Tibial nerve (tissue), 3 donors: ENCODE results near the gene SYNE4.

Source experiments
- CTCF ChIP-seq, 5 experiments: fragments of 200-600 bp in 3 of 5; fragments of 450-650 bp in 2 of 5; sonication (generic) in 3 of 5; IDR thresholded peaks; one replicate each; pipeline ENCODE4 v1.5.1; 2016 to 2019; ENCODE audit warnings: antibody characterized with exemption in 5 of 5, mild to moderate bottlenecking in 3 of 5, moderate library complexity in 2 of 5
- POLR2A ChIP-seq, 2 donors: fragments of 450-650 bp; IDR thresholded peaks; one replicate each; pipeline ENCODE4 v1.6.1; 2017; ENCODE audit warnings: antibody characterized with exemption in 2 of 2, mild to moderate bottlenecking in 2 of 2, moderate library complexity in 2 of 2

- TF ChIP-seq CTCF (IDR thresholded peaks at IDR 0.05) (peak in 2 of 5 experiments; percentile 24 to 43), POLR2A (IDR thresholded peaks at IDR 0.05) (no peak)
Measured at GRCh38 chr19:36014012-36014924, 5.7 kb upstream of the SYNE4 start, which contains the start of gene ALKBH6.
